SH-SY5Y (cell line): ENCODE data around the gene COL20A1.

Source experiments
- GATA2 ChIP-seq: IDR thresholded peaks from 2 replicates; pipeline ENCODE4 v1.6.1; 2011; ENCODE audit warnings: mild to moderate bottlenecking, low read depth, low read length
- GATA3 ChIP-seq: IDR thresholded peaks from 2 replicates; pipeline ENCODE4 v1.6.1; 2011; ENCODE audit warnings: low read depth, mild to moderate bottlenecking, low read length, moderate library complexity

GRCh38 chr20:63368151-63368550, 75.2 kb downstream of the COL20A1 start:
- no peak for TF ChIP-seq GATA3
- TF ChIP-seq GATA2, result no peak
